ENCODE data around the gene SGCA. TPM values are rescaled to one million over a fixed set of nuclear protein-coding genes. Genes with fewer than 3 reads are reported as not detected.

SGCA gene
- total and polyA plus RNA-seq, 10 of the 15 experiments (the other 5 are each of a cell fraction or from before 2014, with no cell fraction given) = 0.13 to 2.2 (median 0.50) TPM; not detected in 2

GRCh38 chr17:50188531-50188920 lies 22.7 kb downstream of the SGCA start:
- POLR2A ChIA-PET = interaction anchor here (1.2 kb wide), 1 partner anchor 47 kb away, joined by 3 read pairs; no protein-coding TSS in a partner anchor
- TF ChIP-seq ATF3 (IDR thresholded peaks at IDR 0.05; ENCODE audit: borderline replicate concordance, extremely low read depth, low read depth, low read length) (no peak), EP300 (IDR thresholded peaks at IDR 0.05; ENCODE audit: borderline replicate concordance in 1 of 2, control insufficient read depth in 1 of 2, low read depth in 2 of 2, low read length in 2 of 2) (no peak), SIN3A (IDR thresholded peaks at IDR 0.05; ENCODE audit: low read depth, low read length) (no peak), GABPA (IDR thresholded peaks at IDR 0.05; ENCODE audit: low read depth) (no peak), YBX1 (IDR thresholded peaks at IDR 0.05) (no peak), NFXL1 (IDR thresholded peaks at IDR 0.05; ENCODE audit: borderline replicate concordance) (no peak), NFYB (IDR thresholded peaks at IDR 0.05; ENCODE audit: insufficient read depth, low read depth, low read length) (no peak), RAD21 (IDR thresholded peaks at IDR 0.05; ENCODE audit: insufficient read depth, low read depth, low read length) (no peak), TBL1XR1 (IDR thresholded peaks at IDR 0.05; ENCODE audit: low read depth, low read length) (no peak), HDAC2 (IDR thresholded peaks at IDR 0.05) (no peak), BCL3 (IDR thresholded peaks at IDR 0.05; ENCODE audit: borderline replicate concordance, insufficient read depth, low read depth, low read length, poor library complexity, severe bottlenecking) (no peak), CHD4 (IDR thresholded peaks at IDR 0.05) (no peak), SIX5 (IDR thresholded peaks at IDR 0.05; ENCODE audit: low read depth, low read length, severe bottlenecking) (no peak), TAF1 (IDR thresholded peaks at IDR 0.05; ENCODE audit: borderline replicate concordance, low read depth, low read length) (no peak), JUNB (IDR thresholded peaks at IDR 0.05) (no peak), NR2C1 (IDR thresholded peaks at IDR 0.05) (no peak), ESRRA (IDR thresholded peaks at IDR 0.05; ENCODE audit: low read length) (no peak), NKRF (conservative IDR thresholded peaks at IDR 0.05) (no peak)

More at GRCh38 chr17:50188531-50188920, 22.7 kb downstream of the SGCA start:
- no TSS peak for BruUV-seq (replicated peaks)
- H2AFZ ChIP-seq (ENCODE audit: control insufficient read depth, low read depth, low read length) = no peak overlapping the region
- CTCF ChIA-PET = interaction anchor here (0.9 to 10.1 kb wide), 5 partner anchors 8 to 19 kb away, joined by 4 to 514 read pairs (median 11); partner anchors contain the start of gene SGCA
- H3K4me3 ChIP-seq = no peak overlapping the region
- peaks cover 0 to 6% of the 10 kb centered on the region in 2 experiments; a peak in 2 of 4 replicates for H3K36me3 ChIP-seq (ENCODE audit: control insufficient read depth in 2 of 2, insufficient read depth in 2 of 2, low read length in 1 of 2)
- no peaks in the 10 kb centered on the region; the same call in 1 of the 2 replicates for H3K79me2 ChIP-seq (ENCODE audit: control insufficient read depth, insufficient read depth, low read length)
- 30% methylated on average over 13 of the region's 13 CpGs for WGBS (ENCODE audit: insufficient coverage, insufficient replicate concordance, low lambda C conversion rate, missing lambda C conversion rate)
- H3K27ac ChIP-seq (ENCODE audit: control insufficient read depth, insufficient read depth) = no peak overlapping the region
- RAD21 ChIA-PET (ENCODE audit: unreplicated experiment) = interaction anchor here (0.9 to 1.9 kb wide), 2 partner anchors 19 to 25 kb away, joined by 5 to 9 read pairs; no protein-coding TSS in a partner anchor
- H3K27me3 ChIP-seq (replicated peaks in 1 of 2; ENCODE audit: control insufficient read depth in 2 of 2, insufficient read depth in 2 of 2, low read length in 1 of 2) = no peaks in the 10 kb centered on the region
- H3K4me1 ChIP-seq (ENCODE audit: control insufficient read depth, insufficient read depth, low read length) = peaks cover 33% of the 10 kb centered on the region
- FAIRE-seq (no peak), DNase-seq (ENCODE audit: low read depth, low spot score) (no peak), ATAC-seq (no peak)
- no peaks in the 10 kb centered on the region for H4K20me1 ChIP-seq (ENCODE audit: control insufficient read depth, insufficient read depth)
- no peak overlapping the region for H3K4me2 ChIP-seq (ENCODE audit: control insufficient read depth, insufficient read depth)
- no peak overlapping the region for H3K9ac ChIP-seq (ENCODE audit: control insufficient read depth, insufficient read depth, low read length)
- in situ Hi-C loops (cut with MboI) (no loop called here), intact Hi-C loops (cut with micrococcal nuclease; ENCODE audit: unreplicated experiment) (no loop called here)
- SMC1A ChIA-PET (ENCODE audit: uncharacterized antibody, unreplicated experiment) = interaction anchor here (0.5 to 1.9 kb wide), 2 partner anchors 11 to 19 kb away, joined by 3 to 7 read pairs; no protein-coding TSS in a partner anchor
- H3K9me3 ChIP-seq (replicated peaks; ENCODE audit: control insufficient read depth, insufficient read depth, low read length) = no peaks in the 10 kb centered on the region

All from GM12878 (cell line).